Right atrium auricular region (tissue), 2 donors: Measurements from ENCODE around the gene SLC12A5. TPM values are rescaled to one million over a fixed set of nuclear protein-coding genes. Genes with fewer than 3 reads are reported as not detected.
A peak's percentile ranks its signal among the peaks of the same experiment; 100 is the strongest.

Source experiments
- DNase-seq: peaks from one replicate; pipeline ENCODE4 v3.0.0-alpha.2; 2019; ENCODE audit warnings: low spot score
- H3K27ac ChIP-seq, 2 donors: fragments of 200-600 bp; sonication (generic); 1 replicate in 1 of 2; 2 replicates in 1 of 2; pipeline ENCODE4 v1.5.1; 2016 to 2019
- H3K27me3 ChIP-seq, 2 donors: fragments of 200-600 bp; sonication (generic); one replicate each; pipeline versions ENCODE4 v1.5.1 to v1.6.0; 2017 to 2019
- H3K36me3 ChIP-seq: fragments of 200-600 bp; sonication (generic); one replicate; pipeline ENCODE4 v1.5.1; 2016
- H3K4me1 ChIP-seq, 2 donors: fragments of 200-600 bp; sonication (generic); one replicate each; pipeline versions ENCODE4 v1.5.1 to v1.6.0; 2017 to 2019
- H3K4me3 ChIP-seq, 2 donors: fragments of 200-600 bp; sonication (generic); 1 replicate in 1 of 2; 2 replicates in 1 of 2; pipeline ENCODE4 v1.5.1; 2017 to 2019; ENCODE audit warnings: mild to moderate bottlenecking in 1 of 2, moderate library complexity in 1 of 2
- H3K9me3 ChIP-seq, 2 donors: fragments of 200-600 bp; sonication (generic); one replicate each; pipeline ENCODE4 v1.5.1; 2019
- total RNA-seq, 2 donors: library from RNA; depleted of rRNA; stranded (reverse); fragments of >200 nt; gene quantifications; one replicate each; pipeline ENCODE4 v1.1.0, GENCODE V29; 2016
- TF ChIP-seq, protein P1 (sequence below), 2 donors: fragments of 200-600 bp; sonication (generic); IDR thresholded peaks; one replicate each; pipeline ENCODE4 v1.5.1; 2019; ENCODE audit warnings: antibody characterized with exemption in 2 of 2

SLC12A5 gene
- total RNA-seq, 2 donors from 2014 or later = not detected

DNA sequence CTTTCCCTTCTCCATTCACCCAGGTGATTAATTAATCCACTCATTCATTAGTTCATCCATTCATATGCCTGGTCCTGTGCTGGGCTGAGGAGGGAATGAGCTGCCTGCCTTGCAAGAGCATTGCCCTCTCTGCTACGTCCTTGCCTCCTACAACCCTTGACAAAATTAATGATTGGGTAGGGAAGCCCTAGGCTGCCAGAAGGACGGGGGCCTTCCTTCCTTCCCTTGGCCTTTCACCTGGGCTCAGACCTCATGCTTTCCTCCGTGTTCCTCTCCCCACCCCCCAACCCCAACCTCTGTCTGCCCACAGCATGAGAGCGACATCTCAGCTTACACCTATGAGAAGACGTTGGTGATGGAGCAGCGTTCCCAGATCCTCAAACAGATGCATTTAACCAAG is 25.6 kb downstream of the SLC12A5 start:
- Histone ChIP-seq H3K9me3 (no peaks in the 10 kb centered on the region), H3K4me1 (peaks cover 3 to 20% of the 10 kb centered on the region in 2 donors), H3K36me3 (no peaks in the 10 kb centered on the region), H3K27me3 (no peaks in the 10 kb centered on the region), H3K27ac (no peak overlapping the region), H3K4me3 (no peak overlapping the region)
- TF ChIP-seq, protein P1, sequence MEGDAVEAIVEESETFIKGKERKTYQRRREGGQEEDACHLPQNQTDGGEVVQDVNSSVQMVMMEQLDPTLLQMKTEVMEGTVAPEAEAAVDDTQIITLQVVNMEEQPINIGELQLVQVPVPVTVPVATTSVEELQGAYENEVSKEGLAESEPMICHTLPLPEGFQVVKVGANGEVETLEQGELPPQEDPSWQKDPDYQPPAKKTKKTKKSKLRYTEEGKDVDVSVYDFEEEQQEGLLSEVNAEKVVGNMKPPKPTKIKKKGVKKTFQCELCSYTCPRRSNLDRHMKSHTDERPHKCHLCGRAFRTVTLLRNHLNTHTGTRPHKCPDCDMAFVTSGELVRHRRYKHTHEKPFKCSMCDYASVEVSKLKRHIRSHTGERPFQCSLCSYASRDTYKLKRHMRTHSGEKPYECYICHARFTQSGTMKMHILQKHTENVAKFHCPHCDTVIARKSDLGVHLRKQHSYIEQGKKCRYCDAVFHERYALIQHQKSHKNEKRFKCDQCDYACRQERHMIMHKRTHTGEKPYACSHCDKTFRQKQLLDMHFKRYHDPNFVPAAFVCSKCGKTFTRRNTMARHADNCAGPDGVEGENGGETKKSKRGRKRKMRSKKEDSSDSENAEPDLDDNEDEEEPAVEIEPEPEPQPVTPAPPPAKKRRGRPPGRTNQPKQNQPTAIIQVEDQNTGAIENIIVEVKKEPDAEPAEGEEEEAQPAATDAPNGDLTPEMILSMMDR (IDR thresholded peaks at IDR 0.05) = no peak
- no peak for DNase-seq

DNA sequence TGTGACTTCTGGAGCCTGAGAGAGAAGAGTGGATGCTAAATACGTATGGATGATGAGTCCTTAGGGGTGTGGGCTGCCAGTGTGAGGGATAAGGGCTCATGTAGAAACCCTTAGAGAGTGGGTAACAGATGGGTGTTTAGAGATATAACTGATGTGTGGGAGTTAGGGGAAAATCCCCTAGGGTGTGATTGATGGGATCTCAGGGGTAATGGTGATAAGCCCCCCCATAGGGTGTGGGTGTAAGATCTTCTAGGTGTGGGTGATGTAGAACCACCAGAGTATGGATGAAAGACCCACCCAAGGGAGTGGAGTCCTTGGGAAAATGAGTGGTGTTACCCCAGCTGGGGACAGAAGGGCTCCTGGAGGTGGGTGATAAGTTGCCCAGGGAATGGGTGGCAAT is 26.3 kb downstream of the SLC12A5 start:
- peaks cover 1% of the 10 kb centered on the region for H3K36me3 ChIP-seq
- DNase-seq = no peak
- no peaks in the 10 kb centered on the region for H3K27me3 ChIP-seq

GRCh38 chr20:46056027-46056833 is 27.2 kb downstream of the SLC12A5 start:
- TF ChIP-seq, protein P1 (IDR thresholded peaks at IDR 0.05) = no peak
- H3K27me3 ChIP-seq = no peaks in the 10 kb centered on the region

More for the DNA sequence above, 26.3 kb downstream of the SLC12A5 start:
- no peak overlapping the region for H3K4me3 ChIP-seq
- TF ChIP-seq, protein P1 (IDR thresholded peaks at IDR 0.05) = no peak
- peaks cover 3 to 25% of the 10 kb centered on the region in 2 donors for H3K4me1 ChIP-seq
- no peak overlapping the region for H3K27ac ChIP-seq
- no peaks in the 10 kb centered on the region for H3K9me3 ChIP-seq

DNA sequence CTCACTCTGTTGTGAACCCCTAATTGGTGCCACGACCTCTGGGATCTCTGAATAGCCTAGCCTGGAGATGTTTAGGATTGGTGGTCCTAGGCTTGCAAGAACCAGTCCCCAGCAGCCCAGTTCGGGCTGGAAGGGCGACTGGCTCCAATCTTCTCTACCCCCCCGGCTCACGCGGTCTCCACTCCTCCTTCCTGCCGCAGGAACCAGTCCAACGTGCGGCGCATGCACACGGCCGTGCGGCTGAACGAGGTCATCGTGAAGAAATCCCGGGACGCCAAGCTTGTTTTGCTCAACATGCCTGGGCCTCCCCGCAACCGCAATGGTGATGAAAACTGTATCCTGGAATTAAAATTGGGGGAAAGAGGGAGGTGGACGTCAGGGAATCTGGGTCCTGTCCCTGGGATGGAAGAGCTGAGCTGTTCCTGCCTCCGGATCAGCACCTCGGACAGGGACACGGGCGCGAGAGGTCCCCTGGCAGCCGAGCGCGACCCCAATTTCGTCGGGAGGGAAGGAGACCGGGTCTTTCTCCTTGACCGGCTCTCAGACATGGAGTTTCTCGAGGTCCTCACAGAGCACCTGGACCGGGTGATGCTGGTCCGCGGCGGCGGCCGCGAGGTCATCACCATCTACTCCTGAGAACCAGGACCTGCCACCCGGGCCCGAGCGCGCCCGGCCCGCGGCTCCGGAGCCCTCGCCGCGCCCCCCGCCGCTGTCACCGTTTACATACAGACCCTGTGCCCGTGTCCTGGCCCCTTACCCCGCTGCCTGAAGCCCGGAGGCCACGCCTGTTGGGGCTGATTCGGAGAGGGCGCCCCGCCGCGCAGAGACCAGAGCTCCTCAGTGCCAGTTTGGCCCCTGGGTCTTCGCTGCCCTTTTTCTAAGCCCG is 28.2 kb downstream of the SLC12A5 start:
- no peaks in the 10 kb centered on the region for H3K27me3 ChIP-seq

More at GRCh38 chr20:46056027-46056833, 27.2 kb downstream of the SLC12A5 start:
- Histone ChIP-seq H3K36me3 (peaks cover 11% of the 10 kb centered on the region), H3K4me3 (no peak overlapping the region), H3K27ac (no peak overlapping the region), H3K9me3 (no peaks in the 10 kb centered on the region), H3K4me1 (peaks cover 3 to 33% of the 10 kb centered on the region in 2 donors)
- DNase-seq = peak; percentile 32

DNA sequence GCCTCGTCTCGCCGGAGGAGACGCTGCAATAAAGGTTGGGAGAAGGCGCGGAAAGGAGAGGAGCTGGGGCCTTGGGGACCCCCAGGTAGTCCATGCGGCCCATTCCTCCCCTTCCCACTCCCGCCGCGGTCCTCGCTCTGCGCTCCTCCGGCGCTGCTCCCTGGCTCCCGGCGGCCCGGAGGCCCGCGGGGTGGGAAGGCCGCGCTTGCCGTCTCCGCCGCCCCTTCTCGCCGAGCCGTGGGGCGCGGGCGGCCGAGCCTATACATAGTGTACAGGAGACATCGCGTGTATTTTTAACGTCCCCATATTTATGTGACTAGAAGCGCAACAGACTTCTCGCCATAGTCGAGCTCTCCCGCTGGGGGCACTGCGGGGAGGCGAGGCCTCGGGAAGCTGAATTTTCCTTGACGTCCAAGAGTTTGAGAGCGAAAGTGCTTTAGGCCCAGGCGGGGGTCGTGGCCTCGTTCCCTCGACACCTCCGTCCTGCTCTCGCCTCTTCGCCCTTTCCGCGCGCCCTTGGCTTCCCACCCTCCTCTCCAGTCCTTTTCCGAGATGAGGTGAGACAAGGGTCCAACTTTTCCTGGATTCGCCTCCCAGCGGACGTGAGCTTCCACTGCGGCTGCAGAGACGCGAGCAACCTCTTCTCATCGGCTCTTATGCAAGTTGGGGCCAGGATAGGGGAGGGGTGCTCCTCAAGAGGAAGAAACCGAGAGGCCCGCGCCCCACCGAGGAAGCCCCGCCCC is 29.0 kb downstream of the SLC12A5 start:
- H3K4me3 ChIP-seq = peak overlapping the region in 1 of 2 donors; percentile 32
- H3K27ac ChIP-seq = no peak overlapping the region
- peaks cover 29% of the 10 kb centered on the region for H3K36me3 ChIP-seq
- H3K9me3 ChIP-seq = no peaks in the 10 kb centered on the region
- no peaks in the 10 kb centered on the region for H3K27me3 ChIP-seq
- H3K4me1 ChIP-seq = peaks cover 3 to 39% of the 10 kb centered on the region in 2 donors
- TF ChIP-seq, protein P1 (IDR thresholded peaks at IDR 0.05) = peak in 1 of 2 donors; percentile 48
- DNase-seq = peak; percentile 64

More for the DNA sequence above, 28.2 kb downstream of the SLC12A5 start:
- TF ChIP-seq, protein P1 (IDR thresholded peaks at IDR 0.05) = no peak
- Histone ChIP-seq H3K4me1 (peaks cover 3 to 39% of the 10 kb centered on the region in 2 donors), H3K9me3 (no peaks in the 10 kb centered on the region), H3K27ac (no peak overlapping the region), H3K36me3 (peaks cover 21% of the 10 kb centered on the region), H3K4me3 (peak overlapping the region in 1 of 2 donors; percentile 32)
- peak; percentile 55 for DNase-seq
